BE2C (cell line): Measurements from ENCODE around the gene BARD1.

Experiments
- DNase-seq: peaks from one replicate; pipeline ENCODE4 v3.0.0-alpha.2; 2020
- H3K27me3 ChIP-seq: fragments of 250-450 bp; sonication (Bioruptor Pico); 2 replicates; pipeline ENCODE4 v1.5.1; 2020; ENCODE audit warnings: mild to moderate bottlenecking
- H3K36me3 ChIP-seq: fragments of 250-450 bp; sonication (Bioruptor Pico); 2 replicates; pipeline ENCODE4 v1.5.1; 2020; ENCODE audit warnings: mild to moderate bottlenecking
- H3K4me1 ChIP-seq: fragments of 250-450 bp; sonication (Bioruptor Pico); 2 replicates; pipeline ENCODE4 v1.5.1; 2020
- H3K4me3 ChIP-seq: 2 replicates; pipeline ENCODE4 v1.5.1; 2011; ENCODE audit warnings: low read depth, low read length
- H3K9me3 ChIP-seq: fragments of 250-450 bp; sonication (Bioruptor Pico); 2 replicates; pipeline ENCODE4 v1.5.1; 2020
- TF ChIP-seq, protein P1 (sequence below): IDR thresholded peaks from 2 replicates; pipeline ENCODE4 v1.5.1; 2012; ENCODE audit warnings: mild to moderate bottlenecking, low read depth, low read length

BARD1 gene

DNA sequence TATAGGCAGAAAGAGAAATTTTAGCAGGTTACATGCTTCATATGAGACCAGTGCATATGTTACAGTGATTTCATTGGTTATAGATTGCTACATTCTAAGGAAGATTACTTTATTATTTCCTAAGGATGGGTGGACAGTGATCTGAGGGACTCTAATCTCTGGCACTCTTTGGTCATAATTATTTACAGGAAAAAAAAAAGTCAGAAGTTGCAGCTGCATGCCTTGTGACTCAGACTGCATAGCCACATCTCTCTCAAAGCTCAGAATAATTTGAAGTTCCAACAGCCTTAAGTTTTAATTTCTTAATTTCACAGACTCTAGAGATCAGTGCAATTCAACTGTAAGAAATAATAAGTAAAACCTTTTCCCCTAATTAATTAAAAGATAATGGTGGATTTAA, 27.1 kb upstream of the BARD1 start:
- no peak for DNase-seq
- Histone ChIP-seq H3K4me3 (no peak overlapping the region), H3K36me3 (no peaks in the 10 kb centered on the region), H3K4me1 (no peaks in the 10 kb centered on the region), H3K9me3 (no peaks in the 10 kb centered on the region), H3K27me3 (no peaks in the 10 kb centered on the region)
- TF ChIP-seq, protein P1, sequence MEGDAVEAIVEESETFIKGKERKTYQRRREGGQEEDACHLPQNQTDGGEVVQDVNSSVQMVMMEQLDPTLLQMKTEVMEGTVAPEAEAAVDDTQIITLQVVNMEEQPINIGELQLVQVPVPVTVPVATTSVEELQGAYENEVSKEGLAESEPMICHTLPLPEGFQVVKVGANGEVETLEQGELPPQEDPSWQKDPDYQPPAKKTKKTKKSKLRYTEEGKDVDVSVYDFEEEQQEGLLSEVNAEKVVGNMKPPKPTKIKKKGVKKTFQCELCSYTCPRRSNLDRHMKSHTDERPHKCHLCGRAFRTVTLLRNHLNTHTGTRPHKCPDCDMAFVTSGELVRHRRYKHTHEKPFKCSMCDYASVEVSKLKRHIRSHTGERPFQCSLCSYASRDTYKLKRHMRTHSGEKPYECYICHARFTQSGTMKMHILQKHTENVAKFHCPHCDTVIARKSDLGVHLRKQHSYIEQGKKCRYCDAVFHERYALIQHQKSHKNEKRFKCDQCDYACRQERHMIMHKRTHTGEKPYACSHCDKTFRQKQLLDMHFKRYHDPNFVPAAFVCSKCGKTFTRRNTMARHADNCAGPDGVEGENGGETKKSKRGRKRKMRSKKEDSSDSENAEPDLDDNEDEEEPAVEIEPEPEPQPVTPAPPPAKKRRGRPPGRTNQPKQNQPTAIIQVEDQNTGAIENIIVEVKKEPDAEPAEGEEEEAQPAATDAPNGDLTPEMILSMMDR, result no peak

DNA sequence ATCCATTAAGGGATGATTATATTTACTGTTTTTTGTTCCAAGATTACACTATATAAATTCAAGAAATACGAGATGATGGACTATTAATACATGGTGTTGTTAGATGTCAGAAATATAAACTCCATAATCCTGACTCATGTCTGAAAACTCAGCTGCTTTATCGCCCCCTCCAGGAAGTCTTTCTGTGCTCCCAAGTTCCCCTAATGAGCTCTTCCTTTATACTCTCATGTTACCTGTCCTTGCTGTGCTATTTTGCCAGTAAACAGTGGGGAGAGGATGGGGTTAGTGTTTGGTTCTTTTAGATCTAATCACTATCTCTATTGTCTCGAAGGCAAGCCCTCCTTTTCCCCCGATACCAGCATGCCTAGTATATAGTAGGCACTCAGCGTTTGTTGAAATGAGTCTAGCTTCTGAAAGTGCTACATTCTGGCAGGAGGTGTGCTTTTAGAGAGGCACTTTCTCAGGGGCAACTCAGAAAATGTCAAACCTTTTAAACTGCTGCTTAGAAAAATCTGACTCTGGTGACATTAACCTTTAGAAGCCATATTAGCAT, 21.4 kb upstream of the BARD1 start:
- TF ChIP-seq, protein P1, result peak; percentile 59
- H3K4me1 ChIP-seq, result no peaks in the 10 kb centered on the region
- no peak for DNase-seq
- no peaks in the 10 kb centered on the region for H3K27me3 ChIP-seq
- H3K4me3 ChIP-seq, result no peak overlapping the region
- no peaks in the 10 kb centered on the region for H3K36me3 ChIP-seq
- H3K9me3 ChIP-seq, result no peaks in the 10 kb centered on the region

DNA sequence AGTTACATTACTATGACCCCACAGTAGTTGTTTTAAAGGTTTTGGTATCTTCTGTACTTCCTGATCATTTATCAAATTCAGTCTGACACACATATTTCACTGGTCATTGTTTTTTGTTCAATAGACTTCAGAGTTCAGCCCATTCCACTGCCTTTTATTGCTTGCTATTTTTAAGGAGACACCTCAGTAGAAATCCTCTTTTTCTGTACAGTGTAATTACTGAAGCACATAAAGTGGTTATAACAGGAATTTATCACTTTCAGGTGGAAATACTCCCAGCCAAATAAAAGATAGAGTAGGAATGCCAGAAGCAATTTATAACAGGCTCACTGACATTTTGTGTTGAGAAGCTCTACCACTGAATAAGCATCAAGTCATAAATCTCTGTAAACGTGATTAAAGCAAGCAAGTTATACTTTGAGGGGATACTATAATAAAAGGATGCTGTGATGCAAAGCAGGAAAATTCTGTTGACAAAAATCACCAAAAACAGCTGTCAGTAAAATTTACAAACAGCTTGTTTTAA, 6.6 kb upstream of the BARD1 start:
- H3K4me1 ChIP-seq, result no peaks in the 10 kb centered on the region
- H3K9me3 ChIP-seq, result no peaks in the 10 kb centered on the region
- H3K4me3 ChIP-seq, result no peak overlapping the region
- no peaks in the 10 kb centered on the region for H3K36me3 ChIP-seq
- DNase-seq, result no peak
- no peaks in the 10 kb centered on the region for H3K27me3 ChIP-seq
- TF ChIP-seq, protein P1, result no peak

DNA sequence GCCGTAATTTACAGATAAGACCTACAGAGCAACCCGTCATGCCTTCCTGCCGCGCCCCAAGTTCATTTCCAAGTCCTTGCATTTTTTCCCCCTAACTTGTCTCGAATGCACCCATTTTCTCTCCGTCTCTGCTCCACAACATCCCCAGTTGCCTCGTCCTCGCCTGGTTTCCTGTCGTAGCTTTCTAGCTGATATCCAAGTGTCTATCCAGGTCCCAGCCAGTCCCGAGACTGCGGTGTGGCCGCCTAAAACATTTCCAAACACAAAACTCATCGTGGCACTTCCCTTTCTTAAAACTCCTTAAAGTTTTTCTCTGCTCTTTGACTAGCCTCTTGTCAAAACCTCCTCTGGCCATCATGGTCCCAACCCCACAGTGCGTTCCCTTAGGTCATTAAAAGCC, 1.2 kb upstream of the BARD1 start:
- H3K36me3 ChIP-seq, result no peaks in the 10 kb centered on the region; the same call in 1 of the 2 replicates
- no peaks in the 10 kb centered on the region; the same call in 1 of the 2 replicates for H3K4me1 ChIP-seq
- no peaks in the 10 kb centered on the region for H3K27me3 ChIP-seq

DNA sequence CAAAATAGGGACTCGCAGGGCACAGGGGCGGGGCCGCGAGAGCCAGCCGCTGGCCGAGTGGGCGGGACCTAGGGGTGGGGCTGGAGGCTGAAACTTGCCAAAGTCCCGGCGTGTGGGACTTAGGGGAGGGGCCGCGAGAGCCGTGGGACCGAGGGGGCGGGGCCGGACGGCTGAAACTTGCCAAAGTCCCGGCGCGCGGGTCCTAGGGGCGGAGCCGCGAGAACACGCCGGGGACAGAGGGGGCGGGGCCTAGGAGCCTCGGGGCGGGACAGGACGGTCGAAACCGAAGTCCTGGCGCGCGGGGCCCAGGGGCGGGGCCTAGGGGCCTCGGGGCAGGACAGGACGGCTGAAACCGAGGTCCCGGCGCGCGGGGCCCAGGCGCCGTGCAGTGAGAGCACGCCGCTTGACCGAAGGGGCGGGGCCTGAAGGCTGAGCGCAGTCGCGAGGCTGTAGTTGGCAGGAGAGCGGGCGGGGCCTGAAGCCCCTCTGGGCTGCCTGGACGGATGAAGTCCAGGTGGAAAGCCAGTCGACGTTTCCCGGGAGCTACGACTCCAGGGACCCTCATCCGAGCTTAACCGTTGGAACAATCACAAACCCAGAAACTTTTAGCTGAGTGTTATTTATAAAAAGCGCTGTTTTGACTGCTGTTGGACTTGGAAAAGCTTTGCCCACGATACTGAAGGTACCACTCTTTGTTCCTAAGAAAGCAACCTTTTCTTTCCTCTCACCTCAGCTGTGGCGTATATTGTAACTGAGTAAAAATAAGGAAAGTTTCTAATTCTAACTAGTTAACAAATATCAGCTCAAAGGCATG, 475 bp upstream of the BARD1 start:
- peak; percentile 100 for DNase-seq
- TF ChIP-seq, protein P1, result no peak
- no peaks in the 10 kb centered on the region; the same call in 1 of the 2 replicates for H3K4me1 ChIP-seq
- no peaks in the 10 kb centered on the region; the same call in 1 of the 2 replicates for H3K36me3 ChIP-seq
- no peaks in the 10 kb centered on the region for H3K27me3 ChIP-seq
- no peaks in the 10 kb centered on the region for H3K9me3 ChIP-seq
- peak overlapping the region; percentile 92 for H3K4me3 ChIP-seq

More for the DNA sequence above, 1.2 kb upstream of the BARD1 start:
- Histone ChIP-seq H3K4me3 (peak overlapping the region; percentile 65), H3K9me3 (no peaks in the 10 kb centered on the region)
- DNase-seq, result no peak
- TF ChIP-seq, protein P1, result no peak

DNA sequence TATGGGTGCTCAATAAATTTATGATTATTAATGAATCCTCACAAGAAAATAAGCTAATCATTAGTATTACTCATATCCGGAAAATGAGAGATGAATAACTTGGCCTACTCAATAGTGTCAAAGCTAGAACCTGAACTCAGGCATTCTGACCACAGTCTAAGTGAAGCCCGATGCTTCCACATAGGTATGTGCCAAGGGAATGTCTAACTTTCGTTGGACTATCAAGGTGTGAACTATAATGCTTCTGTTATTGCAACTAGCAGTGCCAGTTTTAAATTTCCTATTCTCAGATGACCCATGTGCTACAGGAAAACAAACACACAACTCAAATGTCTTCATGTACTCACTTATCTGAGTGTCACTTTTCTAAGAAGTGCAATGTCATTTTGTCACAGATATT, 1.8 kb downstream of the BARD1 start:
- TF ChIP-seq, protein P1, result no peak
- Histone ChIP-seq H3K4me1 (no peaks in the 10 kb centered on the region; the same call in 1 of the 2 replicates), H3K27me3 (no peaks in the 10 kb centered on the region), H3K9me3 (no peaks in the 10 kb centered on the region), H3K4me3 (peak overlapping the region; percentile 92), H3K36me3 (no peaks in the 10 kb centered on the region; the same call in 1 of the 2 replicates)
- no peak for DNase-seq
